C4-2B (cell line): ENCODE results near the gene SPDYE11.
"Not testable (repeated sequence)": the region's sequence is repeated elsewhere in the genome, so short reads cannot be mapped to it uniquely, and the experiment has no call there.

ENCODE experiments used
- CTCF ChIP-seq: fragments of 450-650 bp; conservative IDR thresholded peaks from 2 replicates; pipeline ENCODE4 v1.5.1; 2017; ENCODE audit warnings: mild to moderate bottlenecking
- ZFX ChIP-seq: fragments of 450-650 bp; IDR thresholded peaks from 2 replicates; pipeline ENCODE4 v1.6.1; 2017

- TF ChIP-seq CTCF, ZFX: not testable (repeated sequence)
Observed at GRCh38 chr7:73085938-73086337, 28.2 kb upstream of the SPDYE11 start, which contains the start of gene SPDYE9.
